Keratinocyte (primary cell): ENCODE results near the gene KRT2. TPM values are rescaled to one million over a fixed set of nuclear protein-coding genes. Genes with fewer than 3 reads are reported as not detected.

ENCODE experiments used
- DNase-seq: peaks from one replicate; pipeline ENCODE4 v3.0.0-alpha.2; 2011; ENCODE audit warnings: low read depth, missing footprints, low spot score
- FAIRE-seq: peaks from 2 replicates; lab custom pipeline; 2011; peaks lifted over from hg19 to GRCh38; lab: Jason Lieb, UNC
- H2AFZ ChIP-seq: 2 replicates; pipeline ENCODE4 v1.6.0; 2012; ENCODE audit warnings: low read length, control low read depth, inconsistent platforms; ENCODE audit not compliant: control insufficient read depth
- H3K27ac ChIP-seq: 2 replicates; pipeline ENCODE4 v1.5.1; 2011; ENCODE audit warnings: low read length; ENCODE audit not compliant: control insufficient read depth, insufficient read depth
- H3K27me3 ChIP-seq: 3 replicates; pipeline ENCODE4 v1.6.0; 2011; ENCODE audit warnings: low read length; ENCODE audit not compliant: control insufficient read depth, insufficient read depth; ENCODE audit errors: extremely low read depth
- H3K36me3 ChIP-seq, 2 experiments: 2 replicates in 1 of 2; 3 replicates in 1 of 2; pipeline ENCODE4 v1.5.1; 2011; ENCODE audit warnings: low read length in 2 of 2, mild to moderate bottlenecking in 1 of 2; ENCODE audit not compliant: control insufficient read depth in 2 of 2, insufficient read depth in 2 of 2; ENCODE audit errors: extremely low read depth in 1 of 2
- H3K4me1 ChIP-seq: 3 replicates; pipeline ENCODE4 v1.5.1; 2011; ENCODE audit warnings: low read length; ENCODE audit not compliant: control insufficient read depth, insufficient read depth; ENCODE audit errors: extremely low read depth
- H3K4me2 ChIP-seq: 3 replicates; pipeline ENCODE4 v1.6.0; 2011; ENCODE audit warnings: low read depth, low read length; ENCODE audit not compliant: control insufficient read depth, insufficient read depth; ENCODE audit errors: extremely low read depth
- H3K4me3 ChIP-seq, 3 experiments: fragments of 200-600 bp in 1 of 3; sonication (generic) in 1 of 3; 2 replicates in 2 of 3; 3 replicates in 1 of 3; pipeline ENCODE4 v1.5.1; 2011 to 2016; ENCODE audit warnings: low read length in 3 of 3, mild to moderate bottlenecking in 3 of 3, control low read depth in 2 of 3, inconsistent platforms in 1 of 3, low read depth in 1 of 3, mixed read lengths in 1 of 3, mixed run types in 1 of 3, moderate library complexity in 1 of 3; ENCODE audit not compliant: control insufficient read depth in 2 of 3, insufficient read depth in 2 of 3; ENCODE audit errors: extremely low read depth in 1 of 3
- H3K79me2 ChIP-seq: 2 replicates; pipeline ENCODE4 v1.6.0; 2012; ENCODE audit warnings: low read length; ENCODE audit not compliant: control insufficient read depth, insufficient read depth
- H3K9ac ChIP-seq: 3 replicates; pipeline ENCODE4 v1.6.0; 2011; ENCODE audit warnings: low read length; ENCODE audit not compliant: control insufficient read depth, insufficient read depth; ENCODE audit errors: extremely low read depth
- H3K9me1 ChIP-seq: 3 replicates; pipeline ENCODE4 v1.6.0; 2011; ENCODE audit warnings: low read length; ENCODE audit not compliant: control insufficient read depth, insufficient read depth; ENCODE audit errors: extremely low read depth
- H3K9me3 ChIP-seq: 2 replicates; pipeline ENCODE4 v1.5.1; 2012; ENCODE audit warnings: low read depth, low read length; ENCODE audit not compliant: control insufficient read depth
- H4K20me1 ChIP-seq: 3 replicates; pipeline ENCODE4 v1.6.0; 2011; ENCODE audit warnings: low read length; ENCODE audit not compliant: control insufficient read depth, insufficient read depth; ENCODE audit errors: extremely low read depth
- EZH2 ChIP-seq: IDR thresholded peaks from one replicate; pipeline ENCODE4 v1.6.1; 2012; ENCODE audit warnings: inconsistent platforms, mild to moderate bottlenecking, low read length, moderate library complexity
- dilution Hi-C: fragments of 300-500 bp; cut with MboI; formaldehyde crosslinking; loops from one replicate; pipeline ENCODE4 v1.7.0; 2020; ENCODE audit warnings: low sequenced_read_pairs; ENCODE audit not compliant: extremely low pct_ligation_motif_present
- polyA plus RNA-seq, 5 experiments: library from polyadenylated mRNA; depleted of rRNA in 3 of 5; stranded (reverse) in 3 of 5; stranded (forward) in 1 of 5; unstranded in 1 of 5; fragments of >200 nt; gene quantifications; 1 replicate in 1 of 5; 2 replicates in 3 of 5; 3 replicates in 1 of 5; pipeline versions ENCODE4 v1.2.1 to v1.2.3, GENCODE V29; 2011 to 2012; ENCODE audit warnings: missing spikeins in 2 of 5, low read depth in 1 of 5, low replicate concordance in 1 of 5
- TF ChIP-seq, protein P1 (sequence below), 3 experiments: IDR thresholded peaks in 1 of 3; conservative IDR thresholded peaks in 1 of 3; optimal IDR thresholded peaks in 1 of 3; 2 replicates in 2 of 3; 3 replicates in 1 of 3; pipeline versions ENCODE3 to v1.5.1; 2011; ENCODE audit warnings: low read length in 3 of 3, mild to moderate bottlenecking in 3 of 3, moderate library complexity in 2 of 3, control low read depth in 1 of 3, inconsistent platforms in 1 of 3; ENCODE audit not compliant: insufficient read depth in 2 of 3; ENCODE audit errors: extremely low read depth in 1 of 3

Gene KRT2
- polyA plus RNA-seq, 1 donor (not counting 4 experiments of a cell fraction or from before 2014, with no cell fraction given), result 0.69 TPM

DNA sequence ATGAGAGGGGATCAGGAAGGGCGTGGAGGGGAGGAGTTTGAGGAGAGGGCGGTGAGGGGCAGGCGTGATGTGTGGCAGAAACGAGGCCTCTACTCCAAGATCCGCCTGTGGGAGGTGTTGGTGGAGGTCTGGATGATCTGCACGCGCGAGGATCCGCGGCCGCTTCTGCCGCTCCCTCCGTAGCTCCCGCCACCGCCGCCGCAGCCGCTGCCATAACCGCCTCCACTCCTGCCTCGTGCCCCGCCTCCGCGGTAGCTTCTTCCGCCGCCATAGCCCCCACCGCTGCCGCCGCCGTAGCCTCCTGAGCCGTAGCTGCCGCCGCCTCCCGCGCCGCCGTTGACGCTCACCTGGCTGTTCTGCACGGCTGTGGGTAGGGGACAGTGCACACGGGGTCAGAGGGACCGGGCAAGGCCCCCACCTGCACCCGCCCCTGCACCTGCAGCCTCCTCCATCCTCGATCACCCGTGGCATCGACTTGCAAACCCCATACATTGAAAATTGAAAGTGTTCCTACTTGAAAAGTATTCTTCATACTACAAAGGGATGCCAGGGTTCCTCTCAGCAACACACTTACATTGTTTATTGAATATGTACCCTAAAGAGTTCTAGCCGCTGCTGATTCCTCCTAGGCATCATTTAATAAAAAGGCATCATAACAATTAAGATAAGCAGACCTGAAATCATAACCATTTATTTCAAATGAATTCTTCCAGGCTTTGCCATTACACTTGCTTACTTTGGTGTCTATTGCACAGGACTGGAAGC is 39.2 kb upstream of the KRT2 start:
- Histone ChIP-seq H3K9me1 (no peaks in the 10 kb centered on the region), H3K36me3 (no peaks in the 10 kb centered on the region), H3K9me3 (no peaks in the 10 kb centered on the region), H3K79me2 (no peaks in the 10 kb centered on the region), H3K4me1 (peaks cover 15% of the 10 kb centered on the region), H4K20me1 (no peaks in the 10 kb centered on the region), H3K27ac (no peak overlapping the region), H3K9ac (peak overlapping the region; percentile 9), H2AFZ (peak overlapping the region; percentile 40), H3K4me2 (peak overlapping the region; percentile 41), H3K4me3 (no peak overlapping the region), H3K27me3 (peaks cover 33% of the 10 kb centered on the region)
- TF ChIP-seq, protein P1, sequence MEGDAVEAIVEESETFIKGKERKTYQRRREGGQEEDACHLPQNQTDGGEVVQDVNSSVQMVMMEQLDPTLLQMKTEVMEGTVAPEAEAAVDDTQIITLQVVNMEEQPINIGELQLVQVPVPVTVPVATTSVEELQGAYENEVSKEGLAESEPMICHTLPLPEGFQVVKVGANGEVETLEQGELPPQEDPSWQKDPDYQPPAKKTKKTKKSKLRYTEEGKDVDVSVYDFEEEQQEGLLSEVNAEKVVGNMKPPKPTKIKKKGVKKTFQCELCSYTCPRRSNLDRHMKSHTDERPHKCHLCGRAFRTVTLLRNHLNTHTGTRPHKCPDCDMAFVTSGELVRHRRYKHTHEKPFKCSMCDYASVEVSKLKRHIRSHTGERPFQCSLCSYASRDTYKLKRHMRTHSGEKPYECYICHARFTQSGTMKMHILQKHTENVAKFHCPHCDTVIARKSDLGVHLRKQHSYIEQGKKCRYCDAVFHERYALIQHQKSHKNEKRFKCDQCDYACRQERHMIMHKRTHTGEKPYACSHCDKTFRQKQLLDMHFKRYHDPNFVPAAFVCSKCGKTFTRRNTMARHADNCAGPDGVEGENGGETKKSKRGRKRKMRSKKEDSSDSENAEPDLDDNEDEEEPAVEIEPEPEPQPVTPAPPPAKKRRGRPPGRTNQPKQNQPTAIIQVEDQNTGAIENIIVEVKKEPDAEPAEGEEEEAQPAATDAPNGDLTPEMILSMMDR (optimal IDR thresholded peaks at IDR 0.05 in 1 of 3, IDR thresholded peaks at IDR 0.05 in 1 of 3, conservative IDR thresholded peaks at IDR 0.05 in 1 of 3; ENCODE audit: extremely low read depth in 1 of 3, insufficient read depth in 2 of 3, low read length in 3 of 3), result no peak
- peak; percentile 36 for TF ChIP-seq EZH2
- dilution Hi-C loops, result no loop called here
- FAIRE-seq, result no peak
- no peak for DNase-seq

DNA sequence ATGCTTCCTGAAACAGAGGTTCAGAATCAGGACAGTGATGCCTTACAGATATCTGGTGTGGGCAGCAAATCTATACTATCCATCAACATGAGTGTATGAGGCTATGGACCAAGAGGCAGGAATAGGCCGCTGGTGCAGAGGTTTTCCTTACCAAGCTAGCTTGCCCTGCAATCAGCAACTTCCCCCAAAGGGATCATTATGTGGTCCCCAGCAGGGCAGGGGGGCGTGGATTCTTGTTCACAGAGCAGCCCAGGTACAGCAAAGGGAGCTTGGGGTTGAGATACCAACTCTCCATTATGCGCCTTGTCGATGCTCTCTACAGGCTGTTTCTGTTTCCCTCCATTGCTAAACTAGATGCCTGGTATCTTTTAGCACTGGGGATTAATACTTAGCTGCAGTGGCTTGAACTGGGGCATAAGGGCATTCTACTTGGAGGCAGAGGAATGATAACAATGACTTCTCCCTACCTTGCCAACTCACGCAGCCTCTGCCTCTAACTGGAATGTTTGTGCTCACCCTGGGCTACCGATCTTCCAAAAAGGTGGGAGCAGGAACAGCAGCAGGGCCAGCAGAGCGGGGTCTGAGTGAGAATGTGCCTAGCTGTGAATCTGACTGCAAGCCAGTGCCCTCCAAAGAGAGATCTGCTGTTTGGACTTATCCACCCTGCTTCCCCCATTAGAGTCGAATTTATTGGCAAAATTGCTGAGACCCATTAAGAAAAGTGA is 38.5 kb upstream of the KRT2 start:
- Histone ChIP-seq H3K9me3 (no peaks in the 10 kb centered on the region), H4K20me1 (no peaks in the 10 kb centered on the region), H3K9ac (peak overlapping the region; percentile 9), H3K79me2 (no peaks in the 10 kb centered on the region), H2AFZ (peak overlapping the region; percentile 40), H3K9me1 (no peaks in the 10 kb centered on the region), H3K4me3 (no peak overlapping the region), H3K36me3 (no peaks in the 10 kb centered on the region), H3K27ac (no peak overlapping the region), H3K4me1 (peaks cover 15% of the 10 kb centered on the region), H3K27me3 (peaks cover 35% of the 10 kb centered on the region), H3K4me2 (peak overlapping the region; percentile 41)
- FAIRE-seq (no peak), DNase-seq (no peak)
- dilution Hi-C loops, result no loop called here
- no peak for TF ChIP-seq EZH2
- TF ChIP-seq, protein P1 (optimal IDR thresholded peaks at IDR 0.05 in 1 of 3, IDR thresholded peaks at IDR 0.05 in 1 of 3, conservative IDR thresholded peaks at IDR 0.05 in 1 of 3; ENCODE audit: extremely low read depth in 1 of 3, insufficient read depth in 2 of 3, low read length in 3 of 3), result no peak
